K562 (cell line): ENCODE measurements around the gene CLEC4M. TPM values are rescaled to one million over a fixed set of nuclear protein-coding genes. Genes with fewer than 3 reads are reported as not detected.

Source experiments
- ATAC-seq: fragments of 200-7000 bp; cut with Tn5 transposase; 3 replicates; pipeline ENCODE4 v1.9.1; 2020; ENCODE audit warnings: moderate library complexity
- BruUV-seq: library from RNA; stranded (reverse); fragments of 400-500 nt; replicated peaks from 2 replicates; lab custom pipeline; 2021; lab: Mats Ljungman, UMichigan
- CTCF ChIA-PET: fragments of 300-600 bp; formaldehyde crosslinking; extraction: SDS; loops from one replicate; lab custom pipeline; 2021; ENCODE audit warnings: low intra/inter-chr PET ratio; lab: Yijun Ruan, JAX
- POLR2A ChIA-PET: fragments of 300-600, 350-650 bp; sonication (Branson Sonifier 250); formaldehyde crosslinking; extraction: SDS; loops from one replicate; lab custom pipeline; 2021; ENCODE audit warnings: antibody characterized with exemption, inconsistent platforms; lab: Yijun Ruan, JAX
- DNase-seq, 4 experiments: peaks; one replicate each; pipeline versions ENCODE4 v3.0.0 to v3.0.0-alpha.2; 2011 to 2018; ENCODE audit warnings: low spot score in 3 of 4, mixed read lengths in 3 of 4; ENCODE audit errors: extremely low read depth in 1 of 4
- FAIRE-seq: peaks from 2 replicates; lab custom pipeline; 2011; peaks lifted over from hg19 to GRCh38; lab: Jason Lieb, UNC
- H2AFZ ChIP-seq: 2 replicates; pipeline ENCODE4 v1.6.0; 2011; ENCODE audit warnings: low read depth, low read length, control low read depth, inconsistent platforms
- H3K27ac ChIP-seq: fragments of 200-600 bp; 3 replicates; pipeline ENCODE4 v1.8.0; 2011; ENCODE audit warnings: low read depth, mild to moderate bottlenecking, control low read depth, inconsistent platforms, low read length, moderate library complexity, mixed read lengths; ENCODE audit errors: extremely low read depth
- H3K27me3 ChIP-seq, 2 experiments: fragments of 300-600 bp in 1 of 2; 2 replicates in 1 of 2; 3 replicates in 1 of 2; pipeline versions ENCODE4 v1.6.0 to v1.8.0; 2011; ENCODE audit warnings: inconsistent platforms in 2 of 2, low read length in 2 of 2, mild to moderate bottlenecking in 1 of 2, mixed read lengths in 1 of 2, moderate library complexity in 1 of 2; ENCODE audit not compliant: control insufficient read depth in 2 of 2, insufficient read depth in 2 of 2
- H3K36me3 ChIP-seq: fragments of 300-600 bp; 3 replicates; pipeline ENCODE4 v1.8.0; 2011; ENCODE audit warnings: mild to moderate bottlenecking, low read length, inconsistent platforms; ENCODE audit not compliant: control insufficient read depth, insufficient read depth
- H3K4me1 ChIP-seq, 2 experiments: fragments of 200-600 bp in 1 of 2; replicated peaks in 1 of 2; 2 replicates in 1 of 2; 3 replicates in 1 of 2; pipeline versions ENCODE4 v1.5.1 to v1.8.0; 2011; ENCODE audit warnings: inconsistent platforms in 2 of 2, low read length in 2 of 2, mild to moderate bottlenecking in 1 of 2, mixed read lengths in 1 of 2, moderate library complexity in 1 of 2; ENCODE audit not compliant: control insufficient read depth in 2 of 2, insufficient read depth in 2 of 2
- H3K4me2 ChIP-seq: 2 replicates; pipeline ENCODE4 v1.6.1; 2011; ENCODE audit warnings: low read length, control low read depth, inconsistent platforms, mixed read lengths; ENCODE audit not compliant: insufficient read depth
- H3K4me3 ChIP-seq: fragments of 200-600 bp; sonication (generic), shearing (Covaris generic); 2 replicates; pipeline ENCODE4 v1.5.1; 2016; ENCODE audit warnings: control low read depth, inconsistent platforms
- H3K79me2 ChIP-seq: fragments of 200-600 bp; 3 replicates; pipeline ENCODE4 v1.8.0; 2011; ENCODE audit warnings: low read length, inconsistent platforms; ENCODE audit not compliant: control insufficient read depth, insufficient read depth
- H3K9ac ChIP-seq, 2 experiments: 2 replicates each; pipeline versions ENCODE4 v1.6.0 to v1.6.1; 2011; ENCODE audit warnings: low read depth in 2 of 2, low read length in 2 of 2, control low read depth in 1 of 2, inconsistent platforms in 1 of 2, mild to moderate bottlenecking in 1 of 2, mixed read lengths in 1 of 2; ENCODE audit not compliant: insufficient read depth in 1 of 2
- H3K9me1 ChIP-seq: one replicate; pipeline ENCODE4 v1.6.0; 2011; ENCODE audit warnings: inconsistent platforms, mild to moderate bottlenecking, low read length, moderate library complexity; ENCODE audit not compliant: control insufficient read depth, insufficient read depth
- H3K9me3 ChIP-seq: replicated peaks from 2 replicates; pipeline ENCODE4 v1.5.1; 2011; ENCODE audit warnings: low read depth, low read length, inconsistent platforms; ENCODE audit not compliant: control insufficient read depth, insufficient read depth
- H4K20me1 ChIP-seq: replicated peaks from 2 replicates; pipeline ENCODE4 v1.6.1; 2011; ENCODE audit warnings: low read length, inconsistent platforms, mixed read lengths; ENCODE audit not compliant: control insufficient read depth, insufficient read depth
- BCOR ChIP-seq: fragments of 450-650 bp; IDR thresholded peaks from 2 replicates; pipeline ENCODE4 v1.6.1; 2016
- RBM25 ChIP-seq: fragments of 200-400 bp; formaldehyde crosslinking; IDR thresholded peaks from 2 replicates; pipeline ENCODE4 v1.6.1; 2018; ENCODE audit warnings: low read length, low read depth, moderate library complexity; ENCODE audit not compliant: severe bottlenecking
- ZFP36 ChIP-seq: fragments of 150-350 bp; IDR thresholded peaks from 2 replicates; pipeline ENCODE4 v1.6.1; 2018; ENCODE audit warnings: low read length, low read depth; ENCODE audit not compliant: partially characterized antibody
- WGBS: fragments of 100-300 bp; shearing (Covaris generic); methylation state at CpG from one replicate; pipeline ENCODE4 v1.1.6; 2016; ENCODE audit warnings: low coverage, mixed read lengths; ENCODE audit not compliant: insufficient coverage; ENCODE audit errors: missing lambda C conversion rate; 5-methylcytosine and 5-hydroxymethylcytosine counted together
- in situ Hi-C: fragments of 300-500 bp; cut with MboI; formaldehyde crosslinking; loops from 4 replicates; pipeline ENCODE4 v1.15.0; 2018; ENCODE audit warnings: inconsistent platforms, mixed read lengths
- intact Hi-C: fragments of 100-400 bp; cut with micrococcal nuclease; formaldehyde crosslinking; loops from 2 replicates; pipeline ENCODE4 v1.14.2; 2022
- polyA plus RNA-seq, 8 experiments: library from polyadenylated mRNA; depleted of rRNA in 4 of 8; stranded (reverse) in 5 of 8; unstranded in 3 of 8; fragments of >200 nt; fragmentation: Nextera tagmentation in 2 of 8; fragmentation: Illumina TruSeq in 1 of 8; extraction: Ambion mirVana in 2 of 8; extraction: Trizol in 1 of 8; gene quantifications; 2 replicates each; pipeline versions ENCODE4 v1.2.1 to v1.2.3, GENCODE V29; 2011 to 2014; ENCODE audit warnings: inconsistent platforms in 1 of 8, missing spikeins in 1 of 8
- total RNA-seq, 7 experiments: library from RNA; depleted of rRNA in 6 of 7; stranded (reverse); fragments of >200 nt in 6 of 7; fragmentation: Illumina TruSeq in 2 of 7; extraction: Trizol in 2 of 7; gene quantifications; 2 replicates each; pipeline versions ENCODE4 v1.2.1 to v1.2.3, GENCODE V29; 2011 to 2021; ENCODE audit warnings: low replicate concordance in 1 of 7
- TF ChIP-seq, protein P1 (sequence below): fragments of 450-650 bp; IDR thresholded peaks from 2 replicates; pipeline ENCODE4 v1.7.0; 2016; ENCODE audit warnings: borderline replicate concordance

CLEC4M gene
- total and polyA plus RNA-seq, 9 of the 15 experiments (the other 6 are each of a cell fraction or from before 2014, with no cell fraction given), result 0.08 to 0.18 TPM; not detected in 7

DNA sequence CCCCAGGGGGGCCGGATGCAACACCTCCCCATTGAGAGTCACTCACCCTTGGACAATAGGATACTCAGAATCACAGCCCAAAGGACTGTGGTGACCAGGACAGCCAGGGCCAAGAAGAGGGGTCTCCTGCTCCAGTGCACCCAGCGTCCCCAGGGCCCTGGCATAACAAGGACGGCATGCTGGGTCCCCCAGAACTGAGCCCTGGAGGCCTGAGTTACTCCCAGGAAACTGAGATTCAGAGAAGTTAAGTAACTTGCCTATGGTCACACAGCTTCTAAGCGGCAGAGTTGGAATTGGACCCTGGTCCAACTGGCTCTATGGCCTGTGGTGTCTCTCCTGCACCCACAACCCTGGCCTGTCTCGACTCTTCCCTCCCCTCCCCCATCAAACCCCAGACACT is 31.4 kb upstream of the CLEC4M start:
- Histone ChIP-seq H3K79me2 (no peaks in the 10 kb centered on the region), H2AFZ (no peak overlapping the region), H3K4me3 (no peak overlapping the region), H3K36me3 (no peaks in the 10 kb centered on the region), H3K27me3 (peaks cover 9 to 46% of the 10 kb centered on the region in 2 experiments; a peak in 4 of 5 replicates), H3K4me2 (no peak overlapping the region), H3K9me3 (no peaks in the 10 kb centered on the region), H3K27ac (no peak overlapping the region), H3K9me1 (no peaks in the 10 kb centered on the region), H3K9ac (no peak overlapping the region), H3K4me1 (peaks cover 0 to 20% of the 10 kb centered on the region in 2 experiments; a peak in 2 of 5 replicates), H4K20me1 (0 out of 2 replicates have a peak, but pooled peaks cover 3% of the 10 kb centered on the region)
- ATAC-seq, result no peak
- in situ Hi-C loops, result no loop called here
- ChIA-PET CTCF (no interaction called here), POLR2A (interaction anchor here (0.7 kb wide), 1 partner anchor 9 kb away, joined by 3 read pairs; no protein-coding TSS in a partner anchor)
- no TSS peak for BruUV-seq
- intact Hi-C loops, result no loop called here
- FAIRE-seq, result no peak
- DNase-seq, result no peak
- 0% methylated on average over 4 of the region's 5 CpGs for WGBS
- TF ChIP-seq ZFP36, result peak; percentile 39
- 0 out of 2 replicates have a peak, but pooled peaks have one; percentile 14 for TF ChIP-seq BCOR
- TF ChIP-seq, protein P1, sequence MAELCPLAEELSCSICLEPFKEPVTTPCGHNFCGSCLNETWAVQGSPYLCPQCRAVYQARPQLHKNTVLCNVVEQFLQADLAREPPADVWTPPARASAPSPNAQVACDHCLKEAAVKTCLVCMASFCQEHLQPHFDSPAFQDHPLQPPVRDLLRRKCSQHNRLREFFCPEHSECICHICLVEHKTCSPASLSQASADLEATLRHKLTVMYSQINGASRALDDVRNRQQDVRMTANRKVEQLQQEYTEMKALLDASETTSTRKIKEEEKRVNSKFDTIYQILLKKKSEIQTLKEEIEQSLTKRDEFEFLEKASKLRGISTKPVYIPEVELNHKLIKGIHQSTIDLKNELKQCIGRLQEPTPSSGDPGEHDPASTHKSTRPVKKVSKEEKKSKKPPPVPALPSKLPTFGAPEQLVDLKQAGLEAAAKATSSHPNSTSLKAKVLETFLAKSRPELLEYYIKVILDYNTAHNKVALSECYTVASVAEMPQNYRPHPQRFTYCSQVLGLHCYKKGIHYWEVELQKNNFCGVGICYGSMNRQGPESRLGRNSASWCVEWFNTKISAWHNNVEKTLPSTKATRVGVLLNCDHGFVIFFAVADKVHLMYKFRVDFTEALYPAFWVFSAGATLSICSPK, result no peak
- peak; percentile 60 for TF ChIP-seq RBM25
